Myocyte (in vitro differentiated cells): ENCODE data around the gene OPN3. TPM values are rescaled to one million over a fixed set of nuclear protein-coding genes. Genes with fewer than 3 reads are reported as not detected.

Experiments
- total RNA-seq: library from RNA; depleted of rRNA; stranded (reverse); fragments of >200 nt; gene quantifications from 2 replicates; pipeline ENCODE4 v1.2.3, GENCODE V29; 2014

Gene OPN3
- total RNA-seq, 1 donor from 2014 or later: 23.6 TPM

Other genes starting within 250 kb of the OPN3 start
- 67.0 and 94.9 TPM in 2 replicates for gene FH, start 120.6 kb downstream of the OPN3 start, total RNA-seq
- gene KMO, start 108.0 kb downstream of the OPN3 start, total RNA-seq: 0.10 and 0.27 TPM in 2 replicates
- gene CHML, start within 50 bp of the OPN3 start, total RNA-seq: 2.3 and 3.3 TPM in 2 replicates
- gene WDR64, start 11.9 kb upstream of the OPN3 start, total RNA-seq: not detected in 2 replicates
- gene EXO1, start 207.8 kb upstream of the OPN3 start, total RNA-seq: 0.21 and 1.3 TPM in 2 replicates